Tongue (tissue), 2 donors: Measurements from ENCODE around the gene COL23A1. TPM values are rescaled to one million over a fixed set of nuclear protein-coding genes. Genes with fewer than 3 reads are reported as not detected.

Experiments used
- DNase-seq: peaks from one replicate; pipeline ENCODE4 v3.0.0-alpha.2; 2015
- total RNA-seq: library from RNA; depleted of rRNA; stranded (reverse); fragments of >200 nt; gene quantifications from one replicate; pipeline ENCODE4 v1.2.3, GENCODE V29; 2014

Gene COL23A1
- total RNA-seq, 1 donor from 2014 or later, result 5.4 TPM

DNA sequence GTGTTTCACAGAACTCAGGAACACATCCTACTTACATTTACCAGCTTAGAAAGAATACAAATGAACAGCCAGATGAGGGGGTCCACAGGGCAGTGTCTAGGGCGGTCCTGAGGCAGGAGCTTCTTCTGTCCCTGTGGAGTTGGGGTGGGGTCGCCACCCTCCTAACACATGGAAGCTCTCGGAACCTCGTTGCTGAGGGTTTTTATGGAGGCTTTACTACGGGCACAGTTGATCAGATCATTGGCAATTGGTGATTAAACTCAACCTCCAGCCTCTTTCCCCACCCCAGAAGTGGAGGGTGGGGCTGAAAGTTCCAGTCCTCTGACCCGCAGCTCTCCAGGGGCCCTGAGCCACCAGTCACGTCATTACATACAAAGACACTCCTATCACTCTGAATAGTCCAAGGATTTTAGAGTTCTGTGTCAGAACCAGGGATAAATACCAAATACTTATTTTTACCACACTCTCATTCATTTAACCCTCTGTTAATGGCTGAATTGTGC, 156.9 kb downstream of the COL23A1 start:
- no peak for DNase-seq

GRCh38 chr5:178432421-178433272, 157.5 kb downstream of the COL23A1 start:
- no peak for DNase-seq

DNA sequence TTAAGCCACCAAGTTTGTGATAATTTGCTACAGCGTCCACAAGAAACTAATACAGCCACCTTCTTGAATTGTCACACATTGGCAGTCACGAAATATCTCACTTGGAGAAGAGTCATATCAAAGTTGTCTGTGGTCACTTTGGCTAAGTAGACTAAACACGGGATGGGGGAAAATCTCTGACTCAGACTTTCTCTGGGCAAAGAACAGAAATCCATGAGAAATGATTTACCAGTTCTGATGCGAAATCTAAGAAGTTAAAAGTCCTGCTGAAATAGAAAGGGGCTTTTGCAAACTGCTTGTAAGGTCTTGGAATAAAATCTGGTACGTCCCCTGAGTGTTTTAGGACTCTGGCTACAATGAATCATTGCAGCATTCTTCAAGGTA, 158.4 kb downstream of the COL23A1 start:
- no peak for DNase-seq

DNA sequence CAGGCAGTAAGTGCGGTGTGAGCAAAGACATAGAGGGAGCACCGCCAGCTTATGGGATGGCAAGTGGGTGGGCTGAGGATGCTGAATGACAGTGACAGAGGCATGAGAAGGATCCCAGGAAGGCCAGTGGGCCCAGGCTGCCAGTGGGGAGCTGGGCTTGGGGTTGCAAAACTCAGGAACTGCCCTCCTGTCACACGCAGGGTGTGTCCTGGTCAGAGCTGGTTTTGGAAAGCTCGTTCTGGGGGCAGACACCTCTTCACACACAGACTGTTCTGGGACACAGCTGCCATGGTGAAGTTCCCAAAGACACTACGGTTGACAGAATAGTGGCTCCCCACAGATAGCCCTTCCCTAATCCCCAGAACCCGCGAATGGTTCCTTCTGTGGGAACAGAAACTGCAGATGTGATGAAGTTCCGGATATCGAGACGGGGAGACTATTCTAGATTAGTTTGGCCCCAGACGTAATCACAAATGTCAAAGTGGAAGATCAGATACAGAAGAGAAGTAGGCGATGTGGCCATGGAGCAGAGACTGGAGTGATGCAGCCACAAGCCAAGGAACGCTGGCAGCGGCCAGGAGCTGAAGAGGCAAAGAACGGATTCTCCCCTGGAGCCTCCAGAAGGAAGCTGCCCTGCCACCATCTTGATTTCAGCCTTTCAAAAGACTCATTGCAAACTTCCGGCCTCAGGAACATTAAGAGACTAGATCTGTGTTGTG, 159.0 kb downstream of the COL23A1 start:
- DNase-seq, result no peak

DNA sequence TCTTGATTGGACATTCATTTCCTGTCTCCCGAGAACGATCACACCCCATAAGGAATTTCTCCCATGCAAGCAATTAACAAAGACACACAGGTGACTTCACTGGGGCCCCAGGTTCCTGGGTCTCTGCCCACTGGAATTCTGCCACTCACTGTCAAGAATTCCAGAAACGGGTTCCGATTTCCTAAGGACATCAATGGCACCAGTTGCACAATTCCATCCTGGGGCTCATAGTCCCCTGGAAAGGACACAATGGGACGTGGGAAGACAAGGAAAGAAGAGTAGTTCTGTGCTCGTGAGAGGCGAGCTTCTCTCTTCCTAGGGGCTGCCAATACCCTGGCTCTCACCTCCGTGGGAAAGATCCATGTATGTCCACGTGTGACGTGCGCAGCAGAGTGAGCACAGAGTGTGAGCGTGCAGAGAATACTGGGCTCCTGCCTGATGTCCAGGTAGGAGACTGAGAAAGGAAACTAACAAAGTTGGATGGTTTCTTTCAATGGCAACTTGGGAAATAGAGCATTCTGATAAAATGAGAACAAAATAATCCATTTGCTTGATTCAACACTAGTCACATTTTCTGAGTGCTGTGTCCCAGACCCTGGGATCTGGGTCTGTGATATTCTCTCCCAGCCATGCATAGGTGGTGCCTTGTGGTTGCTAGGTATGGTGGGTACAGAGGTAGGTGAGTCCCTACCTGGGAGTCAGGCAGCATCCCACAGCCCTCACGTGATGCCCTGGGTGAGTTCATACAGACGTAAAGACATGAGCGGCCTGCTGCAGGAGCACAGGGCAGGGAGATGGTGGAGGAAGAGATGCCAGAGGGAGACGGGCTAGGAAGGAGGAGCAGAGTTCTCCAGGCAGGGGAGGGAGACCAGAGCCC, 159.8 kb downstream of the COL23A1 start:
- no peak for DNase-seq

- DNase-seq, result no peak
Observed at GRCh38 chr5:178429491-178430185, 160.6 kb downstream of the COL23A1 start.

- no peak for DNase-seq
Observed at GRCh38 chr5:178429156-178429468, 161.1 kb downstream of the COL23A1 start.

DNA sequence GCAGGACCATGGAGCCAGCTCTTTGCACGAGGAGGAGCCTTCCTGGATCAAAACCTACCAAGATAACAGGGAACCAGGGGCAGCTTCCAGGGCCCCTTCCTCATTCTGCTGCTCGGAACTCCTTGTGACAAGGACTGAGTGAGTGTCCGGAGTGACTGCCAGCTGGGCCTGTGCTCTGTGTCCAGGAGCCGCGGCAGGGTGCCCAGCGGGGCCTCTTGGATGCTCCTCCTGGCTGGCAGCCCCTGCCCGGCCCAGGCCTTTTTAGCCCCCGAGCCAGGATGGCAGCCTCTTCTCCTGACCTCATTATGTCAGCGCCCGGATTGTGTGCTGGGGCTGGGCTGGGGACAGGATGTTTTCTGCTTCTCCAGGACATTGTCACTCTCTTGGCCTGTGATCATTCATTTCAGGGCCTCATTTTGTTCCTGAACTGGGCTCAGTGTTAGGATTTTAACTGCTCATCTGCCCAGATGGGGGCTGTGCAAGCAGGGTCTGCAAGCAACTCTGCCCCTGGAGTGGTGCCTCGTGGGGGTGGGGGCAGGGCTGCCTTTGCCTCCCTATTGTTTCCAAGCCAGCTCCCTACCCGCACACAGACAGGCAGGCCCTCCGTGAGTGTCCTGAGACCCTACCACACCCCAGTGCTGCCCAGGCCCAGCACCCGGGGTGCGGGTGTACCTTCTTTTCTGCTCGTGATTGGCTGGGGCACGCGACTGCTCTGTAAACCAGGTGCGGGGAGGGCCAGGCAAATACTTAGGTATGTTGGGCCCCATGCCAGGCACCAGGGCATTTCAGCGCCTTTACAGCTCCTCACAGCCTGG, 161.6 kb downstream of the COL23A1 start:
- DNase-seq, result no peak

DNA sequence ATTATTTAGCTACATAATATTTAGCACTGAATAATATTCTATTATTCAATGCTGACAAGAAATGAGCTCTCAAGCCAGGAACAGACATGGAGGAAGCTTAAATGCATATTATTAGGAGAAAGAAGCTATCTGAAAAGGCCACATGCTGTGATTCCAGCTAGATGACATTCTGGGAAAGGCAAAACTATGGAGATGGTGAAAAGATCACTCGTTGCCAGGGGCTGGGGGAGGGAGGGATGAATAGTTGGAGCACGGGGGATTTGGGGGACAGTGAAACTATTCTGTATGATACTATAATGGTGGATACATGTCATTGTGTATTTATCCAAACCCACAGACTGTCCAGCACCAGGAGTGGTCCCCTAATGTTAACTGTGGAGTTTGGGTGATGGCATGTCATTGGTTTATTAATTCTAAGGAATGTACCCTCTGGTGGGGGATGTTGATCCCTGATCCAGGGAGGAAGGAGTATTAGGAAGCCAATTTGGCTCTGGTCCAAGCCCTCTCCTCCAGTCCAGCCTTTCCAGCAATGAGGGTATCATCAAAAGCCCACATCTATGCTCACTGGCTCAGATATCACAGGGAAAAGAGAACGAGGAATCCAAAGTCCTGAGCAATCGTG, 162.5 kb downstream of the COL23A1 start:
- no peak for DNase-seq

DNA sequence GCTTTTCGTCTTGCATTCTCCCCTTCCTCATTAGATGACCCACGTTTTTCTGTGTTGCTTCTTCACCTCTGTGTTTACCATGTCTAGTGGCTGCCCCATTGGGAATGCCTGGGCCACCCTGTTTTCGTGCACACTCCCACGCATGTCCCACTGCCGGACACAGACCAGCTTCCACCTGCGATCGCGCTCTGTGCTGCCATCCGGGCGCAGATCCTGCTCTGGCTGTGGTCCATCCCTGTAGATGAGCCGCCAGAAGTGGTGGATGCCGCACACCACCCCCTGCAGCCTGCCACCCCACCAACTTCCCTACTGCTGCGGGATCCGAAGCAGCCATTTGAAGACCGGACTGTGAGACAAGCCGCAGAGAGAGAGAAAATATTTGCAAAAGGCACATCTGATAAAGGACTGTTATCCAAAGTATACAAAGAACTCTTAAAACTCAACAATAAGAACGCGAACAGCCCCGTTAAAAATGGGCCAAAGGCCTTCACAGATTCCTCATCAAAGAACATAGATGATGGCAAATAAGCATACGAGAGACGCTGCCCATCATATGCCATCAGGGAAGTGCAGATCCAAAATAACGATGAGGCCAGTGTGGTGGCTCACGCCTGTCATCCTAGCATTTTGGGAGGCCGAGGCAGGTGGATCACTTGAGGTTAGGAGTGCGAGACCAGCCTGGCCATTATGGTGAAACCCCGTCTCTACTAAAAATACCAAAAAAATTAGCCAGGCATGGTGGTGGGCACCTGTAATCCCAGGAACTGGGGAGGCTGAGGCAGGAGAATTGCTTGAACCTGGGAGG, 163.7 kb downstream of the COL23A1 start:
- DNase-seq, result no peak

DNA sequence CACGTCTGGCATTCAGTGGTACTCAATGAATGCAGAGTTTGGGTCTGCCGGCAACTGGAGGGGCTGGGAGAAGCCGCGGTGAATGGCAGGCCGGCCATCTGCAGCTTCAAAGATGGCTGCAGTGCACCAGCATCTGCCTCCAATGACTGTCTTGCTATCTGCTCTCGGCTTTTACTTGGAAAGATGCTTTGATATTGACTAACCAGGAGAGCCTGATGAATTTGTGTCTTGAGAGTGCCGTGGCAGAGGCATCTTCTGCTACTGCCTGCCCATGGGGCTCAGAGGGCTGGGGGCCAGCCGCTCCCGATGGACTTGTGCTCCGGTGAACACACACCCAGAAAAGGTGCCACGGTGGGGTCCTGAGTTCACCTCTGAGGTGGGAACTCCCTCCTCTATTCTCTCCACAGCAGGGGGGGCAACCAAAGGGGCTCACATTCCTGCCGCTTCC, 164.5 kb downstream of the COL23A1 start:
- DNase-seq, result no peak

DNA sequence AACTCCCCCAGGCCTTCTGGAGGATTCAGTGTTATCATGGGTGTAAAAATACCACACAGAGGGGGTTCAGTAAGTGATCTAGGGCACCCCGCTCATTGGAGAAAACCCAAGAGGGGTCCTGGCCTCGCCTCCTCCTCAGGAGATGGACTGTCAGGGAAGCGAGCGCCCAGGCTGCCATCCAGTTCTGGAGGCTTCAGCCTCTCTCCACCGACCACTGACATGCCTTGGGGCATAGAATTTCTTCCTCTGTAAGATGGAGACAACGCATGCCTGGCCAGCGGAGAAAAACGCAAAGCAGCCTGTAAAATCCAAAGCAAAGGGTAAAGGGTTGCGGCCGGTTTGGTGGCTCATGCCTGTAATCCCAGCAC, 165.4 kb downstream of the COL23A1 start:
- DNase-seq, result no peak

DNA sequence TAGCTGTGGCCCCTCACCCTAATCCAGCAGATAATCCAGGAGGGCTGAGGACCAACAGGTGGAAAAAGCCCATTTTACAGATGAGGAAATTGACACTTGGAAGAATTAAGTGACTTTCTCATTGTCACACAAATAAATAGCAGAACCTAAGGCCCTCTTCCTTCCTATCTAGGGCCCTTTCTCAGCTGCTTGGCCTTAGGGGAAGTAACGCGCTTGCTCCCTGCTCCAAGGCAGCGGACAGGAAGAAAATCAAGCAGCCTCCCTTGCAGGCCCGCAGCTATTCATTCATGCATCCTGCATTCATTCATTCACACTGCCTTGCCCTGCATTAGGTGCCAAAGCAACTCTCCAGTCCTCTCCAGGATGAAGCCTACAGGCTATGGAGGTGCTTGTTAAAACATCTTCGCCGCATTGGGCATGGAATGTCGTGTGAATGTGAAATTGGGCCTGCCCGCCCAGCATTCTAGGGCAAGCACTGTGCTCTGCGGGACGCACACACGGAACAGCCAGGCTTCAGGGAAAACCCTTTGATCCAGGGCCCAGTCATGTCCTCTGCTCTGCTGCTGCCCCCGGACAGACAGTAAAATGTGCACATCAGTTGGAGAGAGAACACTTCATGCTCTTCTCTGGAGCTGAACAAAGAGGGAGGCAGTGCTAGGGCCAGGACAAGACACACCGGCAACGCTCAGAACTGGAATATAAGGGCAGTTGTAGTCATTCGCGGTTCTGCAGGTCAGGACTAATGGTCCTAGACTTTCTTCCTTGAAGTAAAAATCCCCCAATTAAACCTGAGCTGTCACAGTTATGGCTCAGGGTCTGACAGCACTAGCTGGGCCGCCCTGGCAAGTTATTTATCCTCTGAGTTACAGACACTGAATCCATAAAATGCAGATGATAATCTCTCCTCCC, 166.0 kb downstream of the COL23A1 start:
- DNase-seq, result no peak

GRCh38 chr5:178423431-178423830, 166.8 kb downstream of the COL23A1 start:
- no peak for DNase-seq

DNA sequence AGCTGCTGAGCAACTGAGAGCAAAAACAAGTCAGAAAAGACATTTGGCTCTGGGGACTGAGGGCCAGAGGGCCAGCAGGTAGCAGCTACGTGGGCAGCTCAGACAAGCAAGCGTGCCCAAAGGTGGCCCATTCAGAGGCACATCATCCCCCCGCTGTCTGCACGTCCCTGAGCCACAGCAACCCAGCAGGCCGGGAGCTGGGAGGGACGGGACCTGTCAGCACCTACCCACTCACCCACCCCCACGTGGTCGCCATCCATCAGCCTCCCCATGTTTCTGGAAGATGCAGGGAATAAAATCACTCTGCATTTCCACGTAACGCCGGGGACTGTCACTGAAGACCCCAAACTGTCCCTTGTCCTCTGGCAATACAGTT, 167.8 kb downstream of the COL23A1 start:
- DNase-seq, result no peak

GRCh38 chr5:178421699-178422399, 168.3 kb downstream of the COL23A1 start:
- DNase-seq, result no peak

DNA sequence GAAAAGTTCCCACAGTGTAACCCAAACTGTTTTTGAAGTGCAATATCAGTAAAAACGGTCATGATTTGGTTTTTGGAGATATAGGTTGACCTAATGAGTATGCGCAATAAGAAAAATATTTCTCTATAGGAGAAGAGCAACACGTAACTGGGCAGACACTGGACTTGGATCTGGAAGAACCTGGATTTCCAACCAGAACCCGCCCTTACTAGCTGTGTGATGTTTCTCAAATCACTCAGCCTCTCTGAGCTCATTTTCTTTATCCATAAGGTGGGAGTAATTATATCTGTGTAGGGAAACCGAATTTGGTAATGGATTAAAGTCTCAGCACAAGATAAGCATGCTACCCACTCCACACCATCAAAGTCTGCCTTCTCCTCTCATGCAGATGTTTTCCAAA, 169.1 kb downstream of the COL23A1 start:
- DNase-seq, result no peak

DNA sequence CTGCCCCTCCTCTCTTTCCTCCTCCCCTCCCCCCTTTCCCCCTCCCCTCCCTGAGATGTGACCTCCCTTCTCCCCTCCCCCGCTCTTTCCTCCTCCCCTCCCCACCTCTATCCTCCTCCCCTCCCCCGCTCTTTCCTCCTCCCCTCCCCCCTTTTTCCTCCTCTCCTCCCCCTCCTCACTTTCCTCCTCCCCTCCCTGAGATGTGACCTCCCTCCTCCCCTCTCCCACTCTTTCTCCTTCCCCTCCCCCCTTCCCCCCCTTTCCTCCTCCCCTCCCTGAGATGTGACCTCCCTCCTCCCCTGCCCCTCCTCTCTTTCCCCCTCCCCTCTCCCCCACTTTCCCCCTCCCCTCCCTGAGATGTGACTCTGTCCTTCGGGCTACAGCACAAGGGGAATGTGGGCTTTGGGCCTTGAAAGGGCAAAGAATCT, 169.8 kb downstream of the COL23A1 start:
- DNase-seq, result no peak
